Left lung (tissue), 10 donors: ENCODE measurements around the gene RTF1. TPM values are rescaled to one million over a fixed set of nuclear protein-coding genes. Genes with fewer than 3 reads are reported as not detected.
"Not testable (repeated sequence)": the region's sequence is repeated elsewhere in the genome, so short reads cannot be mapped to it uniquely, and the experiment has no call there.

Experiments used
- ATAC-seq: fragments of 200-7000 bp; cut with Tn5 transposase; one replicate; pipeline ENCODE4 v1.9.1; 2020; ENCODE audit warnings: moderate library complexity
- DNase-seq, 4 donors: peaks; one replicate each; pipeline ENCODE4 v3.0.0-alpha.2; 2013 to 2020
- H3K27ac ChIP-seq, 2 donors: fragments of 200-600 bp; sonication (generic) in 1 of 2; one replicate each; pipeline versions ENCODE4 v1.5.0 to v1.8.0; 2020 to 2021
- H3K27me3 ChIP-seq, 2 donors: fragments of 200-600 bp; sonication (generic) in 1 of 2; one replicate each; pipeline versions ENCODE4 v1.5.0 to v1.8.0; 2020 to 2021
- H3K36me3 ChIP-seq, 2 donors: fragments of 200-600 bp; sonication (generic) in 1 of 2; one replicate each; pipeline versions ENCODE4 v1.5.0 to v1.8.0; 2020 to 2021
- H3K4me1 ChIP-seq, 2 donors: fragments of 200-600 bp; one replicate each; pipeline ENCODE4 v1.8.0; 2021
- H3K4me3 ChIP-seq, 2 donors: fragments of 200-600 bp; sonication (generic) in 1 of 2; one replicate each; pipeline versions ENCODE4 v1.5.0 to v1.8.0; 2020 to 2021; ENCODE audit warnings: mild to moderate bottlenecking in 1 of 2
- H3K9me3 ChIP-seq, 2 donors: fragments of 200-600 bp; sonication (generic) in 1 of 2; one replicate each; pipeline versions ENCODE4 v1.5.0 to v1.8.0; 2020 to 2021
- CTCF ChIP-seq, 2 donors: fragments of 200-600 bp; sonication (generic) in 1 of 2; IDR thresholded peaks; one replicate each; pipeline versions ENCODE4 v1.5.0 to v1.8.0; 2021; ENCODE audit warnings: antibody characterized with exemption in 2 of 2
- intact Hi-C, 2 donors: fragments of 100-400 bp; cut with DNase I; formaldehyde crosslinking; loops; one replicate each; pipeline versions ENCODE4 v1.11.2 to v1.14.2; 2022
- polyA plus RNA-seq, 6 donors: library from polyadenylated mRNA; unstranded; fragments of 120-200 nt; gene quantifications; one replicate each; pipeline ENCODE4 v1.2.1, GENCODE V29; 2013; ENCODE audit not compliant: insufficient read length in 6 of 6
- total RNA-seq, 2 donors: library from RNA; stranded (reverse); fragmentation: NEBNext Ultra II Directional; extraction: Animal tissue kit (Norgen Biotek cat#: 25700); gene quantifications; one replicate each; pipeline ENCODE4 v1.2.1, GENCODE V29; 2021
- donor health status: DM: no; HTN: yes; CAD: no.
- donor health status: DM: no; HTN: no; CAD: no.

Gene RTF1
- total and polyA plus RNA-seq, 8 donors: 22.3 to 70.6 (median 69.2) TPM

DNA sequence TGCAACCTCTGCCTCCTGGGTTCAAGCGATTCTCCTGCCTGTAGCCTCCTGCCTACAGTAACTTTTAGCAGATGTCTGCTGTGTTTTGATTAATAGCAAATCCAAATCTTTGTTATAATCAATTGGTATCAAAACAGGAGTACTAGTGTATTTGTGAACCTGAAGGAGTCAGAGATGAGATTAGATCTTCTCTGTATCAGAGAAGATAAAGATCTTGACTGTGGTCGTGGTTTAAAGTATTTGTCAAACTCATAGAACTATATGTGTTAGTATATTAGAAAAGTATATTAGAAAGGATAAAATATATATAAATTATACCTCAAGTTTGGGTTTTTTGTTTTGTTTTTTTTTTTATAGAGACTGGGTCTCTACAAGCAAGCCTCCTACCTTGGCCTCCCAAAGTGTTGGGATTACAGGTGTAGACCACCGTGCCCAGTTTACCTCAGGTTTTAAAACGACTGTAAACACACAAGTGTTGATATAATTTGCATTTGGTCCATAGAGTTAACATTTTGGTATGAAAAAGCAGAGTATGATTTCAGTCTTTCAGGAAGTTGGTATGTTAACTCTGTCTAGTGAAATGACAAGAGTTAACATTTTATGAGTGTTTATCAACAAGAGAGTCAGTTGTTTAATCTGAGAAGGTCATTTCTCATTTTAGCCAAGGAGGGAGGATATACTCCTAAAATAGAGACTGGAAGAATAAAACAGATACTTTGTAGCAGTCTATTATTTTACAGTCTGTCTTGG, 18.3 kb downstream of the RTF1 start:
- Histone ChIP-seq H3K4me1 (no peaks in the 10 kb centered on the region), H3K27me3 (no peaks in the 10 kb centered on the region), H3K27ac (no peak overlapping the region), H3K4me3 (no peak overlapping the region), H3K9me3 (no peaks in the 10 kb centered on the region), H3K36me3 (peaks cover 0 to 27% of the 10 kb centered on the region in 2 donors)
- no peak for ATAC-seq
- DNase-seq: no peak
- TF ChIP-seq CTCF (IDR thresholded peaks at IDR 0.05): no peak
- intact Hi-C loops: no loop called here

DNA sequence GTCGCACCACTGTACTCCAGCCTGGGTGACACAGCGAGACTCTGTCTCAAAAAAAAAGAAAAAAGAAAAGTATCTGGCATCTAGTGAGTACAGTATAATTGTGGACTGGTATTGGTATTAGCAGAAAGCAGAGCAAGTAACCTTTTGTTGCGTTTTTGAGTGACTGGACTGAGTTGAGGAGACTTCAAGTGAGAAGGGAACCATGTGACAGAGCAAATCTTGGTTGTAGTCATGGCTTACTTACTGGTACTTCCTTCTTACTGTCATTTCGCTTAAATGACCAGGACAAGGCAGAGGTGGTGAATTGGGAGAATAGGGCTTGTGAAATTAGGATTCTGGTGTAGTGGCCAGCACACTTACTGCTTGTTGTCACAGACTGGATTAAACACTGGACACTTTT, 20.6 kb downstream of the RTF1 start:
- intact Hi-C loops: no loop called here
- Histone ChIP-seq H3K27me3 (no peaks in the 10 kb centered on the region), H3K27ac (no peak overlapping the region), H3K9me3 (no peaks in the 10 kb centered on the region), H3K4me3 (no peak overlapping the region), H3K36me3 (peaks cover 0 to 50% of the 10 kb centered on the region in 2 donors), H3K4me1 (no peaks in the 10 kb centered on the region)
- DNase-seq: no peak
- no peak for ATAC-seq
- no peak for TF ChIP-seq CTCF (IDR thresholded peaks at IDR 0.05)

GRCh38 chr15:41438206-41438605, 21.3 kb downstream of the RTF1 start:
- TF ChIP-seq CTCF (IDR thresholded peaks at IDR 0.05): no peak
- DNase-seq (no peak), ATAC-seq (no peak)
- Histone ChIP-seq H3K9me3 (no peaks in the 10 kb centered on the region), H3K4me3 (no peak overlapping the region), H3K4me1 (no peaks in the 10 kb centered on the region), H3K36me3 (peaks cover 0 to 51% of the 10 kb centered on the region in 2 donors), H3K27me3 (no peaks in the 10 kb centered on the region), H3K27ac (no peak overlapping the region)
- intact Hi-C loops: no loop called here

- H3K36me3 ChIP-seq: peaks cover 0 to 50% of the 10 kb centered on the region in 2 donors
These were observed 21.9 kb downstream of the RTF1 start for GRCh38 chr15:41438745-41439144.

GRCh38 chr15:41443275-41443674, 26.4 kb downstream of the RTF1 start:
- H3K27ac ChIP-seq: no peak overlapping the region
- H3K4me1 ChIP-seq: no peaks in the 10 kb centered on the region
- DNase-seq (no peak), ATAC-seq (no peak)
- H3K27me3 ChIP-seq: no peaks in the 10 kb centered on the region
- intact Hi-C loops: no loop called here
- TF ChIP-seq CTCF (IDR thresholded peaks at IDR 0.05): no peak
- peaks cover 0 to 55% of the 10 kb centered on the region in 2 donors for H3K36me3 ChIP-seq
- H3K9me3 ChIP-seq: no peaks in the 10 kb centered on the region
- no peak overlapping the region for H3K4me3 ChIP-seq

More at GRCh38 chr15:41438745-41439144, 21.9 kb downstream of the RTF1 start:
- intact Hi-C loops, H3K4me1 ChIP-seq, H3K27ac ChIP-seq, DNase-seq, H3K9me3 ChIP-seq, H3K27me3 ChIP-seq, H3K4me3 ChIP-seq, ATAC-seq: not testable (repeated sequence)

DNA sequence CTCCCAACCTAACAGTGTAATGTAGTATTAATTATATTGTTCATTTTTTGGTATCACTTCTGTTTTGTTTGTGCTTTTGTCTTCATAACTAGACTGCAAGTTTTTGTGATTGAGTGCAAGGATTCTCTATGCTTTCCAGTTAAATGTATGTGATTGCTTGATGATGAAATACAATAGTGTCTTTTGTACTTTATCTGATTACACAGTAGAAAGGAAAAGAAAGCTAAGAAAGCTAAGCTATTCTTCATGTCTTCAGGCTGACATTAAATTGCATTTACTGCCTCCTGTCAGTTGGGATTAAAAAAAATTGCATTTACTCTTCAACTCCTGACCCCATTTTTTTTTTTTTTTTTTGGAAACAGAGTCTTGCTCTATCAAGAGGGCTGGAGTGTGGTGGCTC, 28.5 kb downstream of the RTF1 start:
- no peak overlapping the region for H3K27ac ChIP-seq
- TF ChIP-seq CTCF (IDR thresholded peaks at IDR 0.05): no peak
- intact Hi-C loops: no loop called here
- no peak for ATAC-seq
- no peak overlapping the region for H3K4me3 ChIP-seq
- H3K27me3 ChIP-seq: no peaks in the 10 kb centered on the region
- no peaks in the 10 kb centered on the region for H3K4me1 ChIP-seq
- no peaks in the 10 kb centered on the region for H3K9me3 ChIP-seq
- no peak for DNase-seq
- peaks cover 0 to 34% of the 10 kb centered on the region in 2 donors for H3K36me3 ChIP-seq
